NCI-H2196 treated with DMSO at 0.1 percent for 48 hours (cell line): ENCODE results near the gene R3HDM4.

Experiments
- DNase-seq: peaks from one replicate; lab custom pipeline; 2025; ENCODE audit not compliant: unreplicated experiment; lab: John Stamatoyannopoulos, UW

Gene R3HDM4

DNA sequence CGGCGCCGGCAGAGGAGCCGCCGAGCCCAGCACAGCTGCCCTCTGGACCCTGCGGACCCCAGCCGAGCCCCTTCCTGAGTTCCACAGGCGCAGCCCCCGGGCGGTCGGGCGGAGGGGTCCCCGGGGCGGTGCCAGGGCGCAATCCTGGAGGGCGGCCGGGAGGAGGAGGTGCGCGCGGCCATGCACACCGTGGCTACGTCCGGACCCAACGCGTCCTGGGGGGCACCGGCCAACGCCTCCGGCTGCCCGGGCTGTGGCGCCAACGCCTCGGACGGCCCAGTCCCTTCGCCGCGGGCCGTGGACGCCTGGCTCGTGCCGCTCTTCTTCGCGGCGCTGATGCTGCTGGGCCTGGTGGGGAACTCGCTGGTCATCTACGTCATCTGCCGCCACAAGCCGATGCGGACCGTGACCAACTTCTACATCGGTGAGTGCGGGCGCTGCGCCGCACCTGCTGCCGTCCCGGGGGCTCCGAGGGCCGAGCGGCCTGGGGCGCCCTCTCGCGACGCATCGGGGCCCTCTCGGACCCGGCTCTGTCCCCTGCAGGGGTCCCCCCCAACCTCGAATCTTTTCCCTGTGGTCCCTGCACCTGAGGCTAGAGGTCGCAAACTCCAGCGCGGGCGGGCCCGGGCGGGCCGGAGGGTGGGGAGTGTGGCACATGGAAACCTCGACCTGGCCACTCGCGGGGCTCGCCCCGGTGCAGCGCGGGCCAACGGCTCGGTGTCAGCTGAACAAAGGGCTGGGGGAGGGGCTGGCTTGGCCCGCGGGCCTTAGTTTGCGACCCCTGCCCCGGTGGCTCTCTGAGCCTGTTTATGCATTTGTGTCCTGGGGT, 4.5 kb upstream of the R3HDM4 start, which contains the start of gene KISS1R:
Gene KISS1R (plus strand): TSS at position 11 of the 829 bp plus-strand sequence. CDS start 170 bp downstream, at position 181.
- peak; percentile 67 for DNase-seq

DNA sequence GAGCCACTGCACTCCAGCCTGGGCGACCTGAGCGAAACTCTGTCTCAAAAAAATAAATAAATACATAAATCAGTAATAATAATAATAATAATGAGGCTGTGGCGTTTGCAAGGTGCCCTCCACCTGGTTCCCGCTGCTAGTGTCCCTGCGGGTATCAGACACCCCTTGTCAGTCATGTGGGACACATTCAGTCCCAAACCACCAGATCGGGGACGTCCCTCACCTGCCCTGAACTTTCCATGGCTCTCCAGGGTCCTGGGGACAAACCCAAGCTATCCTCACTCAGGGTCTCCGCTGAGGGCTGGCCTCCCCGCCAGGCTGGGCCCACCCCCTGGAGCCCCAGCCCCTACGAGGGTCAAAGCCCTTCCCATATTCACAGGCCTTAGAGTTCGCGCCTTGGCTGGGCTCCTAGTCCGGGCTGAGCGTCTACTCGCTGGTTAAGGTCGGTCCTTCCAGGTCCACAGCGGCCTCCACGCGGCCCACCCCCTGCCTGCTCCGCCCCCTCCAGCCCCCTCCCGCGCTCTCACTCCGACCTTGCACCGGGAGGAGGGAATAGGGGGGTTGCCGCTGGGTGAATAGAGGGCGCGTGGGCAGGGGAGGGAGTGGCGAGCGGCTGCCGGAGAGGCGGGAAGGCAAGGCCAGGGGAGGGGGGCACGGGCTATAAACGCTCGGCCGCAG, 3.8 kb upstream of the R3HDM4 start:
- DNase-seq, result peak; percentile 57

- DNase-seq, result no peak
These were observed 589 bp downstream of the R3HDM4 start for GRCh38 chr19:912181-913079.

- DNase-seq, result no peak
These were observed 1.6 kb downstream of the R3HDM4 start for GRCh38 chr19:911197-912033.

GRCh38 chr19:907183-907853, 5.7 kb downstream of the R3HDM4 start:
- no peak for DNase-seq

GRCh38 chr19:906480-906879, 6.5 kb downstream of the R3HDM4 start:
- no peak for DNase-seq

DNA sequence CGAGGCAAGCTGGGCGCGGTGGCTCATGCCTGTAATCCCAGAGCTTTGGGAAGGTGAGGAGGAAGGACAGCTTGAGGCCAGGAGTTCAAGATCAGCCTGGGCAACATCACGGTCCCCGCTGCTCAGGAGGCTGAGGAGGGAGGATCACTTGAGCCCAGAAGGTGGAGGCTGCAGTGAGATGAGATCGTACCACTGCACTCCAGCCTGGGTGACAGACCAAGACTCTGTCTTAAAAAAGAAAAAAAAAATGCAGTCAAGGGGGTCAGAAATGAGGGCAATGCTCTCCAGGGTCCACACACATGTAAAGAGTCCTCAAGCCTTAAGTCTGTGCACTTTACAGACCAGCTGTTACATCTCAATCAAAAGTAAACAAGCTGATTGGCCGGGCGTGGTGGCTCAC, 8.5 kb downstream of the R3HDM4 start:
- no peak for DNase-seq

DNA sequence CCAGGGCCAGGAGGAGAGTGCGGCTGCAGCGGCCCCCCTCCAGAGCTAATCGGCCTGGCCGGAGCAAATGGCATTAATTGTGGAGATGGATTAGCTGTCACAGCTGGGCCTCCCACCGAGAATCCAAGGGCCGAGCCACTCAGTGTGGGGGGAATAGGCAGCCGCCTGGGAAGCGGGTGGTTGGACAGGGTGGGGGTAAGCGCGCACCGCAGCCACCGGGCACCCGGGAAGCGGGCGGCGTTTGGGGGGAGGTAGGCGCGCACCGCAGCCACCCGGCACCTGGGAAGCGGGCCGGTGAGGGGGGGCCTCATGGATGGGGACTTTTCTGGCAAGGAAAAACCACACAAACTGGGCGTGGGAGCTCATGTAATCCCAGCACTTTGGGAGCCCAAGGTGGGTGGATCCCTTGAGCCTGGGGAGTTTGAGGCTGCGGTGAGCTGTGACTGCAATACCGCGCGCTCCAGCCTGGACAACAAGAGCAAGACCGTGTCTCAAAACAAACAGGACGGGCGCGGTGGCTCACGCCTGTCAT, 9.7 kb downstream of the R3HDM4 start:
- DNase-seq, result no peak

DNA sequence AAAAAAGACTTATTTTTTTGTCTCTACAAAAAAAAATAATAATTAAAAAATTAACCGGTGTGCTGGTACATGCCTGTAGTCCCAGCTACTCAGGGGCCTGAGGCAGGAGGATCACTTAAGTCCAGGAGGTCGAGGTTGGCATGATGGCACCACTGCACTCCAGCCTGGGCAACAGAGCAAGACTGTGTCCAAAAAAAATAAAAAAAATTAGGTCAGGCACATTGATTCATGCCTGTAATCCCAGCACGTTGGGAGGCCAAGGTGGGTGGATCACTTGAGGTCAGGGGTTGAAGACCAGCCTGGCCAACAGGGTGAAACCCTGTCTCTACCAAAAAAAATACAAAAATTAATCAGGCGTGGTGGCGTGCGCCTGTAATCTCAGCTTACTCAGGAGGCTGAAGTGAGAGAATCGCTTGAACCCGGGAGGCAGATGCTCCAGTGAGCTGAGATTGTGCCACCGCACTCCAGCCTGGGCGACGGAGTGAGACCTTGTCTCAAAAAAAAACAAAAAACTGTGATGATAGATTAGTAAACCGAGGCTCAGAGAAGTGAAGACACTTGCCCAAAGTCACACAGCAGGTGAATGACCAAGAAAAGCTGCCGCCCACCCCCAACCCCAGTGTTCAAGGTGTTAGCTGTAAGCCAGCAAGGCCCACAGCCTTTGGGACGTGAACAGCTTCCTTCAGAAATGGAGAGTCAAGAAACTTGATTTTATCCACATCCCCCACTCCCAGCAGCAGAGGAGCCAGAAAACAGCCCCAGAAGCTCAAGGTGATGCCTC, 10.4 kb downstream of the R3HDM4 start:
- DNase-seq, result no peak

DNA sequence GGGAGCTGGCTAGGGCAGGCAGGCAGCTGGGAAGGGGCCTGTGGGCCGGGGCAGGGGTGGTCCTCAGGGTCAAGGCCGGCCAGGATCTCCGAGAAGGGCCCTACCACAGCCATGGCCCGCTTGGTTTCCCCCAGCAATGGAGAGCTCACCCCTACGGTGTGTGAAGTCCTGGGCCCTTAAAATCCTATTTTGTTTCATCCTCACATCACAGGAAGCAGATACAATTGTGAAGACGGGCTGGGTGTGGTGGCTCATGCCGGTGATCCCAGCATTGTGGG, 11.0 kb downstream of the R3HDM4 start:
- no peak for DNase-seq

GRCh38 chr19:901216-902092, 11.6 kb downstream of the R3HDM4 start:
- no peak for DNase-seq

GRCh38 chr19:900302-901111, 12.5 kb downstream of the R3HDM4 start:
- no peak for DNase-seq

DNA sequence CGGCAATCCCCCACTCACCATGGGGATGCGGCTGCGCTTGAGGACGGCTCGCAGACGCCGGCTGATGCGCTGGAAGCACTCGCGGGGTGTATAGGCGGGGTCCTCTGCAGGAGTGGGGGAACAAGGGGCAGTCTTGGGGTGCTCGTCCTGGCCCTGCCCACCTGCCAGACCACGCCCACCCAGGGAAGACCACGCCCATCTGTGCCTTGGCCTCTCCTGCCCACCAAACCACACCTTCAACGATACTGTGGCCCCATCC, 13.0 kb downstream of the R3HDM4 start:
- no peak for DNase-seq

DNA sequence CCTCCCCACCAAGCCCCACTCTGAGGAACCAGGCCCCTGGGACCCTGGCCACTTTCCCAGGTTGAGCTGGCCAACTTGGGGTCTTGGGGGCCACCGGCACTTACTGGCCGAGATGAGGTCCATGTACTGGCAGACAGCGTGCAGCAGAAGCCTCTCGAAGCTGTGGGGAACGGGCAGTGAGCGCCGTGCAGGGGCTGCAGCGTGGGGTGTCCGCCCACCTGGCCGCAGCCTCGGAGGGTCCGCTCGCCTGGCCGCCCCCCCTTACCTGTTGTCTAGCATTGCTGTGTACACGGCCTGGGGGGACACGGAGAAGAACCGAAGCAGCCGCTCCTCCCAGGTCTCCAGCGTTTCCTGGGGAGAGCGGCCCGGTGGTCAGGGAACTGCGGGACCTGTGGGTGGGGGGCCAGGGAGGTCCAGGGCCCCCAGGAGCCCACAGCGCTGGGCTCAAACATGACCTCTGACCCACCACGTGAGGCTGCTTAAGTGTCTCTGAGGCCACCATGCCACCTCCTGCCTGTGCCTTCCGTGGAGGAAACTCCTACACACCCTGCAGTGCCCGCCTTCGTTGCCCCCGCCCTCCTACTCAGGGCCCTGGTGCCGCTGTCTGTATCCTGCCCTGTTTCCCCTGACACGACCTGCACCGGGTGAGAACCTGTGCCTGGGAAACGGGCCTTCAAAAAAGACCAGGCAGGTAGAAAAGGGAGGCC, 13.5 kb downstream of the R3HDM4 start:
- no peak for DNase-seq

- no peak for DNase-seq
These were observed 14.4 kb downstream of the R3HDM4 start for GRCh38 chr19:898663-899062.

DNA sequence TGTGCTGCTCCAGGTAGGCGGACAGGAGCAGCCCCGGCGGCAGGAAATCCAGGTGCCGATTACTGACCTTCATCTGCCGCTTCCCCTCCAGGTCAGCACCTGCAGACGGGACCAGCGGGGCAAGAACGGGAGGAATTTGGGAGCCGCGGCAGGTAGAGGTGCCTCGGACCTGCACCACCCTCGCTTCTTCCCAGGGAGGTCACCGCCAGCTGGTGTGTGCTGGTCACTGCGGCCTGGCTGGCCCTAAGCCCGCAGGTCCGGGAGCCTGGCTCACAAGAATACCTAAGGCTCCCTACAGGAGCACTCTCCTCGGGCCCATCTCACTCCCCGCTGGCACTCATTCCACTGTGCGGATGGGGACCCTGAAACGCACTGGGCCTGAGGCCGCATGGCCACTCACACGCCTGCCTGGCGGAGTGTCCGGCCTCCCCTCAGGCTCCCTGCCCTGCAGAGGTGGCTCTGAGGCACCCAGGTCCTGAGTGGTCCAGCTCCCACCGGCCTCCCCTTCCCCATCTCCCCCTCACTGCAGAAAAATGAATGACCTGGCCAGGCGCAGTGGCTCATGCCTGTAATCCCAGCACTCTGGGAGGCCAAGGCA, 15.5 kb downstream of the R3HDM4 start:
- DNase-seq, result no peak

DNA sequence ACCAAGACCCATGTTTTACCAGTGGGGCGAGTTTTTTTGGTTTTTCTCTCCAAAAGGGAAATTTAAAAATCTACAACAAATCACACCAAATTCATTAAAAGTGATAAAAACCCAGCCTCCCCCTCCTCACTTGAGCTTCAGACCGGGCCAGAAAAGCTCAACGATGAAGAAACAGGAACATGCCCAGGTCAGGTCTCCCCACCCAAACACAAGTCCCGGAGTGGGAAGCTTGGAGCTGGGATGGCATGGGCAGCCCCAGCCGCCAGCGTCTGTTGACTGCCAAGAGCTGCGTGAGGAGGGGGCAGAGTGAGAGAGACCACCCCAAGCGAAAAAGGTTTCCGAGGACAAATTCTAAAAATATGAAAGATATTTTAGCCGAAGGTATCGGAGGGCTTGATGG, 16.0 kb downstream of the R3HDM4 start:
- DNase-seq, result no peak
